ENCODE measurements around the gene PPIB.

PPIB gene

GRCh38 chr15:64162869-64163658, at the start of gene PPIB:
Gene PPIB (minus strand): TSS chr15:64163022. CDS start chr15:64162986, 36 bp downstream.
- DNase-seq = peak; percentile 98

GRCh38 chr15:64211696-64212095, 48.9 kb upstream of the PPIB start:
- DNase-seq = no peak

- DNase-seq = no peak
Observed at GRCh38 chr15:64210371-64210770, 47.5 kb upstream of the PPIB start.

GRCh38 chr15:64209680-64210334, 47.0 kb upstream of the PPIB start:
- DNase-seq = peak; percentile 56

- DNase-seq = no peak
Observed at GRCh38 chr15:64205202-64205601, 42.4 kb upstream of the PPIB start.

GRCh38 chr15:64197425-64197824, 34.6 kb upstream of the PPIB start:
- DNase-seq = peak; percentile 32

- no peak for DNase-seq
Observed at GRCh38 chr15:64193971-64194370, 31.1 kb upstream of the PPIB start.

GRCh38 chr15:64191971-64192830, 29.4 kb upstream of the PPIB start:
- DNase-seq = no peak

- peak; percentile 44 for DNase-seq
Observed at GRCh38 chr15:64187396-64188191, 24.8 kb upstream of the PPIB start.

GRCh38 chr15:64185146-64185911, 22.5 kb upstream of the PPIB start:
- DNase-seq = no peak

GRCh38 chr15:64182859-64183370, 20.1 kb upstream of the PPIB start:
- no peak for DNase-seq

- DNase-seq = no peak
Observed at GRCh38 chr15:64180235-64180824, 17.5 kb upstream of the PPIB start.

GRCh38 chr15:64166102-64166890, 3.5 kb upstream of the PPIB start:
- DNase-seq = no peak

GRCh38 chr15:64164436-64164835, 1.6 kb upstream of the PPIB start:
- no peak for DNase-seq

GRCh38 chr15:64163659-64164362, 989 bp upstream of the PPIB start:
- DNase-seq = peak; percentile 21

- DNase-seq = no peak
Observed at GRCh38 chr15:64162478-64162868, 349 bp downstream of the PPIB start.

- no peak for DNase-seq
Observed at GRCh38 chr15:64161688-64162477, 939 bp downstream of the PPIB start.

GRCh38 chr15:64158363-64159134, 4.3 kb downstream of the PPIB start:
- no peak for DNase-seq

All from fibroblast of skin of right biceps (primary cell).